Esophagus muscularis mucosa (tissue), 4 donors: ENCODE measurements around the gene SCAF11. TPM values are rescaled to one million over a fixed set of nuclear protein-coding genes. Genes with fewer than 3 reads are reported as not detected.

Experiments
- DNase-seq: peaks from one replicate; pipeline ENCODE4 v3.0.0-alpha.2; 2017; ENCODE audit errors: extremely low spot score
- H3K27ac ChIP-seq, 4 donors: fragments of 200-600 bp; sonication (generic); replicated peaks in 1 of 4; 1 replicate in 3 of 4; 2 replicates in 1 of 4; pipeline ENCODE4 v1.5.1; 2016 to 2019; ENCODE audit warnings: mild to moderate bottlenecking in 1 of 4
- H3K27me3 ChIP-seq, 4 donors: fragments of 200-600 bp; sonication (generic); one replicate each; pipeline versions ENCODE4 v1.5.1 to v1.6.0; 2016 to 2019
- H3K36me3 ChIP-seq, 4 donors: fragments of 200-600 bp; sonication (generic); one replicate each; pipeline ENCODE4 v1.5.1; 2016 to 2019
- H3K4me1 ChIP-seq, 4 donors: fragments of 200-600 bp; sonication (generic); one replicate each; pipeline ENCODE4 v1.5.1; 2016 to 2019
- H3K4me3 ChIP-seq, 4 donors: fragments of 200-600 bp; sonication (generic); 1 replicate in 2 of 4; 2 replicates in 2 of 4; pipeline ENCODE4 v1.5.1; 2016 to 2019; ENCODE audit warnings: mild to moderate bottlenecking in 4 of 4, moderate library complexity in 1 of 4
- H3K9me3 ChIP-seq, 4 donors: fragments of 200-600 bp; sonication (generic); 1 replicate in 3 of 4; 2 replicates in 1 of 4; pipeline ENCODE4 v1.5.1; 2016 to 2019
- EP300 ChIP-seq: sonication (generic); formaldehyde crosslinking; IDR thresholded peaks from one replicate; pipeline ENCODE4 v1.6.1; 2017; ENCODE audit warnings: antibody characterized with exemption
- POLR2A ChIP-seq: fragments of 450-650 bp; IDR thresholded peaks from one replicate; pipeline ENCODE4 v1.6.1; 2017; ENCODE audit warnings: antibody characterized with exemption, moderate library complexity, mild to moderate bottlenecking, low read depth
- POLR2AphosphoS5 ChIP-seq, 2 donors: sonication (generic); formaldehyde crosslinking; IDR thresholded peaks; one replicate each; pipeline ENCODE4 v1.6.1; 2017; ENCODE audit warnings: antibody characterized with exemption in 2 of 2
- WGBS: methylation state at CpG from one replicate; pipeline ENCODE4 v1.1.5; 2018; 5-methylcytosine and 5-hydroxymethylcytosine counted together
- intact Hi-C: fragments of 100-400 bp; cut with DNase I; formaldehyde crosslinking; loops from one replicate; pipeline ENCODE4 v1.15.1; 2023
- small RNA-seq, 3 donors: library from RNA; depleted of rRNA; stranded (forward); fragments of <200 nt; gene quantifications; one replicate each; pipeline ENCODE3, GENCODE V24; 2016
- total RNA-seq, 4 donors: library from RNA; depleted of rRNA; stranded (reverse); fragments of >200 nt; gene quantifications; one replicate each; pipeline versions ENCODE4 v1.1.0 to v1.2.1, GENCODE V29; 2016
- TF ChIP-seq, protein P1 (sequence below), 3 experiments: fragments of 200-600 bp in 2 of 3; fragments of 450-650 bp in 1 of 3; sonication (generic) in 2 of 3; IDR thresholded peaks; one replicate each; pipeline ENCODE4 v1.5.1; 2017 to 2019; ENCODE audit warnings: antibody characterized with exemption in 3 of 3, mild to moderate bottlenecking in 2 of 3, moderate library complexity in 1 of 3

The SCAF11 gene
- total RNA-seq, 4 donors from 2014 or later = 117 to 150 (median 132) TPM

DNA sequence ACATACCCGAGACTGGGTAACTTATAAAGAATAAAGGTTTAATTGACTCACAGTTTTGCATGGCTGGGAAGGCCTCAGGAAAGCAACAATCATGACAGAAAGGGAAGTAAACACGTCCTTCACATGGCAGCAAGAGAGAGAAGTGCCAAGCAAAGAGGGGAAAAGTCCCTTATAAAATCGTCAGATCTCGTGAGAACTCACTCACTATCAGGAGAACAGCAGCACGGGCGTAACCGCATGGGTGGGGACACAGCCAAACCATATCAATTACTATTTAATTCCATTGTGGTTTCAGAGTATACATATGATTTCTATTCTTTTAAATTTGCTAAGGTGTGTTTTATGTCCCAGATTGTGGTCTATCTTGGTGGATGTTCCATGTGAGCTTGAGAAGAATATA lies 117.9 kb downstream of the SCAF11 start:
- H3K4me1 ChIP-seq = peaks cover 0 to 1% (median 0%) of the 10 kb centered on the region in 4 donors
- peaks cover 22 to 61% (median 39%) of the 10 kb centered on the region in 4 donors for H3K36me3 ChIP-seq
- DNase-seq = no peak
- no peaks in the 10 kb centered on the region for H3K9me3 ChIP-seq
- no peak overlapping the region for H3K27ac ChIP-seq
- no peak overlapping the region for H3K4me3 ChIP-seq
- intact Hi-C loops = no loop called here
- WGBS = 89% methylated on average over 7 of the region's 7 CpGs
- no peaks in the 10 kb centered on the region for H3K27me3 ChIP-seq
- TF ChIP-seq POLR2A (no peak), POLR2AphosphoS5 (IDR thresholded peaks at IDR 0.05) (no peak), EP300 (no peak)
- TF ChIP-seq, protein P1, sequence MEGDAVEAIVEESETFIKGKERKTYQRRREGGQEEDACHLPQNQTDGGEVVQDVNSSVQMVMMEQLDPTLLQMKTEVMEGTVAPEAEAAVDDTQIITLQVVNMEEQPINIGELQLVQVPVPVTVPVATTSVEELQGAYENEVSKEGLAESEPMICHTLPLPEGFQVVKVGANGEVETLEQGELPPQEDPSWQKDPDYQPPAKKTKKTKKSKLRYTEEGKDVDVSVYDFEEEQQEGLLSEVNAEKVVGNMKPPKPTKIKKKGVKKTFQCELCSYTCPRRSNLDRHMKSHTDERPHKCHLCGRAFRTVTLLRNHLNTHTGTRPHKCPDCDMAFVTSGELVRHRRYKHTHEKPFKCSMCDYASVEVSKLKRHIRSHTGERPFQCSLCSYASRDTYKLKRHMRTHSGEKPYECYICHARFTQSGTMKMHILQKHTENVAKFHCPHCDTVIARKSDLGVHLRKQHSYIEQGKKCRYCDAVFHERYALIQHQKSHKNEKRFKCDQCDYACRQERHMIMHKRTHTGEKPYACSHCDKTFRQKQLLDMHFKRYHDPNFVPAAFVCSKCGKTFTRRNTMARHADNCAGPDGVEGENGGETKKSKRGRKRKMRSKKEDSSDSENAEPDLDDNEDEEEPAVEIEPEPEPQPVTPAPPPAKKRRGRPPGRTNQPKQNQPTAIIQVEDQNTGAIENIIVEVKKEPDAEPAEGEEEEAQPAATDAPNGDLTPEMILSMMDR (IDR thresholded peaks at IDR 0.05) = no peak

Small RNAs within 50 kb of the gene (small RNA-seq; reads per million reads assigned to genes)
- gene RN7SL246P = 0 reads per million in 3 donors
